Fibroblast of upper back skin (primary cell): Measurements from ENCODE around the gene PLA2G6.
"Not testable (repeated sequence)": the region's sequence is repeated elsewhere in the genome, so short reads cannot be mapped to it uniquely, and the experiment has no call there.

Source experiments
- DNase-seq: peaks from one replicate; pipeline ENCODE4 v3.0.0-alpha.2; 2013

The PLA2G6 gene

GRCh38 chr22:38191055-38191454 is 9.4 kb upstream of the PLA2G6 start:
- DNase-seq, result no peak

- no peak for DNase-seq
Measured at GRCh38 chr22:38190581-38190980, 9.0 kb upstream of the PLA2G6 start.

GRCh38 chr22:38189104-38189503 is 7.5 kb upstream of the PLA2G6 start:
- no peak for DNase-seq

GRCh38 chr22:38187413-38188212 is 6.0 kb upstream of the PLA2G6 start:
- no peak for DNase-seq

GRCh38 chr22:38186429-38186828 is 4.8 kb upstream of the PLA2G6 start:
- no peak for DNase-seq

GRCh38 chr22:38184788-38185187 is 3.2 kb upstream of the PLA2G6 start:
- no peak for DNase-seq

- no peak for DNase-seq
Measured at GRCh38 chr22:38180841-38181452, 683 bp downstream of the PLA2G6 start.

GRCh38 chr22:38178605-38178937 is 3.1 kb downstream of the PLA2G6 start:
- DNase-seq, result not testable (repeated sequence)

- peak; percentile 60 for DNase-seq
Measured at GRCh38 chr22:38177926-38178604, 3.6 kb downstream of the PLA2G6 start.

GRCh38 chr22:38177571-38177925 is 4.1 kb downstream of the PLA2G6 start:
- DNase-seq, result not testable (repeated sequence)

GRCh38 chr22:38177044-38177443 is 4.6 kb downstream of the PLA2G6 start:
- DNase-seq, result no peak

- DNase-seq, result peak; percentile 72
Measured at GRCh38 chr22:38176170-38176741, 5.4 kb downstream of the PLA2G6 start.

GRCh38 chr22:38175206-38176118 is 6.2 kb downstream of the PLA2G6 start:
- DNase-seq, result no peak

GRCh38 chr22:38174626-38175025 is 7.0 kb downstream of the PLA2G6 start:
- no peak for DNase-seq

GRCh38 chr22:38173641-38173906 is 8.1 kb downstream of the PLA2G6 start:
- no peak for DNase-seq

- DNase-seq, result no peak
Measured at GRCh38 chr22:38172832-38173640, 8.6 kb downstream of the PLA2G6 start.

- DNase-seq, result peak; percentile 21
Measured at GRCh38 chr22:38171927-38172831, 9.5 kb downstream of the PLA2G6 start.

GRCh38 chr22:38170469-38170868 is 11.2 kb downstream of the PLA2G6 start:
- no peak for DNase-seq

GRCh38 chr22:38169116-38169515 is 12.5 kb downstream of the PLA2G6 start:
- DNase-seq, result no peak

- DNase-seq, result no peak
Measured at GRCh38 chr22:38167988-38168407, 13.6 kb downstream of the PLA2G6 start.
